GM10266 (cell line): Measurements from ENCODE around the gene CALY.

Source experiments
- DNase-seq: peaks from one replicate; pipeline ENCODE4 v3.0.0; 2012; ENCODE audit errors: extremely low spot score
- CTCF ChIP-seq: IDR thresholded peaks from 2 replicates; pipeline ENCODE4 v1.5.1; 2012; ENCODE audit warnings: mild to moderate bottlenecking, low read depth; ENCODE audit not compliant: control insufficient read depth, insufficient read depth; ENCODE audit errors: missing control alignments

The CALY gene

GRCh38 chr10:133278577-133279265, 58.0 kb downstream of the CALY start:
- no peak for TF ChIP-seq CTCF
- peak; percentile 84 for DNase-seq

DNA sequence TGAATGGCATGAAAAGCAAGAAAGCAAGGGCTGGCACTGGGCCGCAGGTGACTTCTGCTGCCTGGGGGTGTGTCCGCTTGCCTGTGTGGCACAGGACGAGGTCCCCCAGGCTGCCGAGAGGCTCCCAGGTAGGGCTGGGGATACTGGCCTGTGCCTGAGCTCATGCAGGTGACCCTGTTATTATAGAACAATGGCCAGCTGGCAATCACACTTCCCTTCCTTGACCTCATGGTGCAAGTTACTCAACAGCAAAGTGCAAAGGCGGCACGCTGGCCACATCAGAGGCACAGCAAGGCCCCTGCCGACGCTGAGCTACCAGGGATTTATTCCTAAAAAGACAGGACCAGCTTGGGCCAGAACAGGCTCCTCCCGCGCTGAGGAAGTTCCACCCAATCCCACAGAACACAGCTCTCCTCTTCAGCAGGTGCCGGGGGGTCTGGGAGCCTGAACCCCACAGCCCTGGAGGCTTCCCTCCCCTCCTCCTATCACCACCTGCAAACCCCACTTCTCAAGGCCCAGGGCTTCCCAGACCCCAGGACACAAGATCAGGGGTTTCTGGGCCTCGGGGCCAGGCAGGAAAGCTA, 58.6 kb downstream of the CALY start:
- no peak for DNase-seq
- no peak for TF ChIP-seq CTCF

- no peak for DNase-seq
- TF ChIP-seq CTCF: no peak
These were observed 59.3 kb downstream of the CALY start for GRCh38 chr10:133277277-133277992.

- no peak for TF ChIP-seq CTCF
- peak; percentile 96 for DNase-seq
These were observed 60.1 kb downstream of the CALY start, which contains the start of gene ADAM8 for GRCh38 chr10:133276435-133277201. Gene ADAM8 (minus strand): TSS chr10:133276868. CDS start chr10:133276817, 51 bp downstream.

DNA sequence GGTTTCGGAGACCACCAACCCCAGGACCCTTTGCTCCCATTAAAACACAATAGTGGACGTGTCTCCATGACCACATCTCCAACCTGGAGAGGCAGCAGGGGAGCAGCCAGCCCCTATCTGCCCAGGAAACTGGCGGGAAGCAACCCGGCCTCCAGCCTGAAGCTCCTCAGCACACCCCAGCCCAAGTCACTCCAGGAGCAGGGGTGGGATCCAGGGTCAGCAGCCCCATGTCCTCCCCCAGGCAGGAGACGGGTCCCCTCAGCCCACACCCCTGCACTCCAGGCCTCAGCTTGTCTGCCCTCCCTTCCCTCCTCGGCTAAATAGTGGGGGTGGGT, 60.6 kb downstream of the CALY start:
- no peak for TF ChIP-seq CTCF
- no peak for DNase-seq

DNA sequence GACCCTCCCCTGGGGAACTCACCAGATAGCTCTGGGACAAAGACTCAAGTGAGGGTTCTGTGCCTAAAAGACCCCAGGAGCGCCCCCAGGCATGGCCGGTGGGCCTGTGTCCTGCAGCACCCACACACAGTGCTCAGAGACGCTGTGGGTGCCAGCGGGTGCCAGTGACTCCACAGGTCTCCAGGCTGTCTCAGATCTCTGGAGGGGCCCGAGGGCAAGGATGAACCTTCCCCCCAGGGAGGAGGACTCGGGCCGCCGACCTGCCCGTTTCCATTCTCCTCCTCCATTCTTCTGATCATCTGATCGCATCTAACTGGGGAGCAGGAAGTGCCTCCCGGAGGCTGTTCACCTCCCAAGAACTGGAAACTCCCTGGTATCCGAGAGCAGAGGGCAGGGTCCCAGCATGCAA, 61.0 kb downstream of the CALY start:
- peak; percentile 51 for TF ChIP-seq CTCF

More for the DNA sequence above, 61.0 kb downstream of the CALY start:
- peak; percentile 77 for DNase-seq
